Thymus (tissue), 11 donors: ENCODE data around the gene SERTAD1. TPM values are rescaled to one million over a fixed set of nuclear protein-coding genes. Genes with fewer than 3 reads are reported as not detected.
"Not testable (repeated sequence)": the region's sequence is repeated elsewhere in the genome, so short reads cannot be mapped to it uniquely, and the experiment has no call there.

Experiments used
- DNase-seq, 9 donors: peaks; one replicate each; pipeline ENCODE4 v3.0.0-alpha.2; 2013; ENCODE audit warnings: low spot score in 9 of 9, low read depth in 6 of 9, missing footprints in 1 of 9
- H3K27ac ChIP-seq, 2 donors: one replicate each; pipeline ENCODE4 v1.5.1; 2013; ENCODE audit warnings: control low read depth in 1 of 2, low read depth in 1 of 2, low read length in 1 of 2, mild to moderate bottlenecking in 1 of 2, moderate library complexity in 1 of 2
- H3K27me3 ChIP-seq, 2 donors: one replicate each; pipeline ENCODE4 v1.5.1; 2013; ENCODE audit warnings: low read length in 1 of 2; ENCODE audit not compliant: control insufficient read depth in 2 of 2, insufficient read depth in 1 of 2
- H3K36me3 ChIP-seq, 2 donors: one replicate each; pipeline ENCODE4 v1.5.1; 2013; ENCODE audit warnings: low read length in 1 of 2, mild to moderate bottlenecking in 1 of 2, moderate library complexity in 1 of 2; ENCODE audit not compliant: control insufficient read depth in 2 of 2, insufficient read depth in 2 of 2
- H3K4me1 ChIP-seq, 2 donors: one replicate each; pipeline ENCODE4 v1.5.1; 2013; ENCODE audit warnings: low read length in 2 of 2; ENCODE audit not compliant: control insufficient read depth in 2 of 2, insufficient read depth in 2 of 2
- H3K4me3 ChIP-seq, 2 donors: one replicate each; pipeline ENCODE4 v1.5.1; 2013; ENCODE audit warnings: low read length in 2 of 2, control low read depth in 1 of 2, mild to moderate bottlenecking in 1 of 2
- H3K9me3 ChIP-seq, 2 donors: one replicate each; pipeline ENCODE4 v1.5.1; 2013; ENCODE audit warnings: low read length in 1 of 2, mild to moderate bottlenecking in 1 of 2; ENCODE audit not compliant: control insufficient read depth in 2 of 2, insufficient read depth in 1 of 2
- WGBS: extraction: QIAGEN DNeasy Blood & Tissue Kit; methylation state at CpG from one replicate; pipeline ENCODE4 v1.1.7; 2013; 5-methylcytosine and 5-hydroxymethylcytosine counted together
- polyA plus RNA-seq: library from polyadenylated mRNA; stranded (reverse); fragments of 200-250 nt; gene quantifications from one replicate; pipeline ENCODE4 v1.2.3, GENCODE V29; 2013
- total RNA-seq: library from RNA; stranded (reverse); fragments of 120-200 nt; gene quantifications from one replicate; pipeline ENCODE4 v1.2.4, GENCODE V29; 2013
- donor health status: healthy.

The SERTAD1 gene
- total and polyA plus RNA-seq, 2 donors = 7.6 to 15.4 TPM

DNA sequence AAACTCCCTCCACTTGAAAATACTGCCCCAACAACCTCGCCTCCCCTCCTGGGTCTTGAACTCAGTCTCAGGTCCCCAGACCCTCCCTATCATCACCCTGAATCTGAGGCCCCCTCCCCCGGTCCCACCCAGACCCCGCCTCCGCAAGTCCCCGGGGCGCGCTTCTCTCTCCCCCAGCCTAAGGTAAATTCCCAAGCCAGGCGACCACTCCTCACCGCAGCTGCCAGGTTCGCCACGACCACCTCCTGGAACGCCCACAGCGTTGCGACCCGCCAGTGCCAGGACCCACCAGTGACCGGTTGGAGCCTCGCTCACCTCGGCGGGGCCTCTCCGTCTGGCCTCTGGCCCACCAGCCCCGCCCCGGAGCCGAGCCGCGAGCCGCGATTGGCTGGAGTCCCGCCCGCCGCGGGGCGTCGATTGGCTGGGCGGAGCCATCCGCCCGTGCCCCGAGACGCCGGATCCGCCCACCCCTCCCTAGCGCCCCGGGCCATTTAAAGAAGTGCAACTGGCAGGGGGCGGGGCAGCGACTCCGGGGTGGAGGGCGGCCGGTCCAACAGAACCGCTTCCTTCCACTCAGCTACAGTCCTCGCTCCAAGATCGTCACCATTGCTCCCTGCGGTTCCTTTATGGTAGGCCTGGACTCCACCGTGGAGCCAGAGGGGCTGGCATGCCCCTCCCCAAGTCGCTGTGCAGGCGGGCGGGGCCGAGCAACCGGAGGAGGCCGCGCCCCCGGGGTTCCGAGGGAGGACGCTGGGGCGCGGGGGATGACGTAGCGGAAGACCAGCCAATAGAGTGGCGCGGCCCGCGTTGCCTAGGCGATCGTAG lies 18.4 kb upstream of the SERTAD1 start, which contains the start of gene SERTAD3:
Gene SERTAD3 (minus strand): TSS at position 336 of the 825 bp plus-strand sequence. CDS start 2,255 bp downstream, outside the sequence.
- Histone ChIP-seq H3K4me3 (peak within 1 kb of the TSS; percentile 75 to 90), H3K36me3 (peaks cover 19 to 22% of the 10 kb centered on the region in 2 donors), H3K27me3 (no peaks in the 10 kb centered on the region), H3K9me3 (no peaks in the 10 kb centered on the region), H3K4me1 (peaks cover 8 to 16% of the 10 kb centered on the region in 2 donors), H3K27ac (peak within 1 kb of the TSS; percentile 89 to 99)
- WGBS = under 1% methylated on average over 72 of the region's 72 CpGs
- DNase-seq = peak; percentile 87 to 98 (median 96)

DNA sequence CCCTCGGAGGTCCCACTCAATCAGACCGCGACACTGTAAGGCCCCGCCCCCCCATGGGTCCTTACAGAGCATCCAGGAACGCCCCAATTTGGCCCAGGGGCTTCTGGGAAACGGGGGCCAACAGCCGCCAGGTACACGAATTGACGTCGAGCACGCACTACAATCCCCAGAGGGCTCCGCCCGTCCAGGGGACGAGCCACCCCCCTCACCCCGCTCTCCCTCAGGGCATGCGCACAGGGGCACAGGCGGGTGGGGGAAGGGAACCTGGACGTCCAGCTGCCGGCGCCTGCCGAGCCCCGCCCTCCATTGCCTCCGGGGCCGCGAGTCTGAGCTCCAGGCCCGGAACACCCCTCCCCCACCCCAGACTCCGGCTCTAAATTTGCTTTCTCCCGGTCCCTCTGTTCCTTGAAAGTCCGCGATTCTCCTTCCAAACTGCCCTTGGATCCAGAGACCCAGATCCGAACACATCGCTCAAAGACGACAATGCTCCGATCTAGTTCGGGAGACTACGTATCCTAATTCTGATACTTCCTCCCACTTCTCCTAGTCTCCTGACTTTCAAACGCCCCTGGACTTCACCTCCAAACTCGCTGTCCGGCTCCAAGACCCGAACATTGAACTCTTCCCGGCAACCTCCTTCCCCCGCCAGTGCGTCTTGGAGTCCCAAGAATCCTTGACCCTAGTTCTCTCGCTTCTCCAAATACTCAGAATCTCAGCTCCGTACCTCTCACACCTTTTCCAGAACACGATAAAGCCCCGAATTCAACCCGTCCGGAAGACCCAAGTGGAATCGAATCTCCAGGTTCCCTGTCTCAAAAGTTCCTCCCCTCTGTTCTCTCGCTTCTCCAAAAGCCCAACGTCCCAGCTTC lies 17.6 kb upstream of the SERTAD1 start:
- H3K27me3 ChIP-seq = no peaks in the 10 kb centered on the region
- WGBS = under 1% methylated on average over 52 of the region's 52 CpGs

DNA sequence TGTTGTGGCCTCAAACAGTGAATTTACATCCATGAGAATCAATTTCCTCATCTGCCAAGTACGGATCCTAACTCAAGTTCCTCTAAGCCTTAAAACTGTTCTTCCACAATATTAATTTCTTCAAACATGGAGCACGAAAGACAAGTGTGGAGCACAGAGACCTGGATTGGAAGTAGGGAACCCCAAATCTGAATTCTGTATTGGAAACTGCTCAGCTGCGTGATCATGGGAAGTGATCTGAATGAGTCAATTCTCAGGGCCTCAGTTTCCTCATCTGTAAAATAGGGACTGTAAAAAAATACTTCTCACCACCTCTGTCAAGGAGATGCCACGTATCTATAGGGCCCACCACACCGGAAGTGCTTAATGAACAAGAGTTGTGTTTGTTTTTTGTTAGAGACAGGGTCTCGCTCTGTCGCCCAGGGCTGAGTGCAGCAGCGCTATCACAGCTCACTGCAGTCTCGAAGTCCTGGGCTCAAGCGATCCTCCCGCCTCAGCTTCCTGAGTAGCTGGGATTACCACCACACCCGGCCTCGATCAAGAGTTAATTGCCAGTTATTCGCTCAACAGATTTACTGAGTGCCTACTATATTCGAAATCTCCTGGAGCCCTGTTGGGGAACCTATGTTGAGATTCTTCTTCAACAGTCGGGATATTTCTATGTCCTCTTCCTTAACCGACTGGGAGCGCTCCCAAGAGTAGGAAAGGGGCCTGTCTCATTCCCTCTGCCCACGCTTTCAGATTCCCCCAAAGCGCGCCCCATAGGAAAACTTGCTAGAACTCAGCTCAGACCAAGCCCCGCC lies 16.7 kb upstream of the SERTAD1 start:
- Histone ChIP-seq H3K36me3 (peaks cover 19 to 22% of the 10 kb centered on the region in 2 donors), H3K9me3 (no peaks in the 10 kb centered on the region), H3K4me1 (peaks cover 8 to 16% of the 10 kb centered on the region in 2 donors), H3K27ac (peak overlapping the region; percentile 66 to 81), H3K27me3 (no peaks in the 10 kb centered on the region), H3K4me3 (peak overlapping the region; percentile 75 to 90)
- 26% methylated on average over 22 of the region's 22 CpGs for WGBS
- no peak for DNase-seq

More for the DNA sequence above, 17.6 kb upstream of the SERTAD1 start:
- DNase-seq = peak; percentile 95 to 100 (median 99)
- peak overlapping the region; percentile 75 to 90 for H3K4me3 ChIP-seq
- peaks cover 8 to 16% of the 10 kb centered on the region in 2 donors for H3K4me1 ChIP-seq
- peaks cover 19 to 22% of the 10 kb centered on the region in 2 donors for H3K36me3 ChIP-seq
- no peaks in the 10 kb centered on the region for H3K9me3 ChIP-seq
- H3K27ac ChIP-seq = peak overlapping the region; percentile 89 to 99

DNA sequence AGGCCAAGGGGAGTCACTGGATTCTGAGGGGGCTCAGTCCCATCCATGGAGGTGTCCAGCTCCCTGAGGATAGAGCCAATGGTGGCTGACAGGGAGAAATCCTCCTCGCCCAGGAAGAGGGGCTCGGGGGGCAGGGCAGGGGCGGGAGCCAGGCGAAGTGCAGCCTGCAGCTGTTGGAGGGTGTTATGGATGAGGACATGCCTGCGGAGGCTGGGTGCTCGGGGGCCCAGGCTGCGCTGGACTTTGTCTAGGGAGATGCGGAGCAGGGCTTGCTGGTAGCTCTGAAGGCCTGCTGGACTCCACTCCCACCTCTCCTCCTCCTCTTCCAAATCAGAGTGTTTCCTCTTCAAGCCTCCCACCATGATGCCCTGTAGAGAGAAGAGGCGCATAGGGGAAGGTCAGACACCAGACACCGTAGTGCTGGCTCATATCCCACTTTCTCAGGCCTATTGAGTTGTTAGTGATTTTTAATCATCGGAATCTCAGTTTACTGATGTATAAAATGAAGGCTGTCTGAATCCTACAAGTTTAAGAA lies 16.0 kb upstream of the SERTAD1 start:
- H3K4me1 ChIP-seq = peaks cover 8 to 16% of the 10 kb centered on the region in 2 donors
- no peak overlapping the region for H3K27ac ChIP-seq
- no peak for DNase-seq
- H3K36me3 ChIP-seq = peaks cover 19 to 22% of the 10 kb centered on the region in 2 donors
- H3K27me3 ChIP-seq = no peaks in the 10 kb centered on the region
- H3K4me3 ChIP-seq = peak overlapping the region in 1 of 2 donors; percentile 9
- 98% methylated on average over 11 of the region's 11 CpGs for WGBS
- H3K9me3 ChIP-seq = no peaks in the 10 kb centered on the region

DNA sequence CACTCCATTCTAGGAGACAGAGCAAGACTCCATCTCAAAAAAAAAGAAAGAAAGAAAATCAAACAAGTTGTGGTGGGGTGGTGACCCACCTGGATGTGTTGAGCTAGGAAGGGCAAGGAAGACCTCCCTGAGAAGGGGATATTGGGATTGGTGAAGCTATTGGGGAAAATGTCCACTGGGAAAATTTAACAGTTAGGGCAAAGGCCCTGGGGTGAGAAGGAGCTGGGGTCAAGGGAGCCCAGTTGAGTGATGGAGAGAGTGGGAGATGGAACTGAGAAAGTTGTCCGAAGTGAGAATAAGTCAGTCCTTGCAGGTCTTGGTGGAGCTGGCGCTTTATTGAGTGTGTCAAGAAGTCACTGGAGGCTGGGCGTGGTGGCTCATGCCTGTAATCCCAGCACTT lies 12.5 kb upstream of the SERTAD1 start:
- Histone ChIP-seq H3K4me1 (peaks cover 13 to 24% of the 10 kb centered on the region in 2 donors), H3K27me3 (no peaks in the 10 kb centered on the region), H3K36me3 (peaks cover 19 to 22% of the 10 kb centered on the region in 2 donors), H3K9me3 (no peaks in the 10 kb centered on the region), H3K27ac (no peak overlapping the region), H3K4me3 (no peak overlapping the region)
- 99% methylated on average over 3 of the region's 3 CpGs for WGBS
- DNase-seq = no peak

DNA sequence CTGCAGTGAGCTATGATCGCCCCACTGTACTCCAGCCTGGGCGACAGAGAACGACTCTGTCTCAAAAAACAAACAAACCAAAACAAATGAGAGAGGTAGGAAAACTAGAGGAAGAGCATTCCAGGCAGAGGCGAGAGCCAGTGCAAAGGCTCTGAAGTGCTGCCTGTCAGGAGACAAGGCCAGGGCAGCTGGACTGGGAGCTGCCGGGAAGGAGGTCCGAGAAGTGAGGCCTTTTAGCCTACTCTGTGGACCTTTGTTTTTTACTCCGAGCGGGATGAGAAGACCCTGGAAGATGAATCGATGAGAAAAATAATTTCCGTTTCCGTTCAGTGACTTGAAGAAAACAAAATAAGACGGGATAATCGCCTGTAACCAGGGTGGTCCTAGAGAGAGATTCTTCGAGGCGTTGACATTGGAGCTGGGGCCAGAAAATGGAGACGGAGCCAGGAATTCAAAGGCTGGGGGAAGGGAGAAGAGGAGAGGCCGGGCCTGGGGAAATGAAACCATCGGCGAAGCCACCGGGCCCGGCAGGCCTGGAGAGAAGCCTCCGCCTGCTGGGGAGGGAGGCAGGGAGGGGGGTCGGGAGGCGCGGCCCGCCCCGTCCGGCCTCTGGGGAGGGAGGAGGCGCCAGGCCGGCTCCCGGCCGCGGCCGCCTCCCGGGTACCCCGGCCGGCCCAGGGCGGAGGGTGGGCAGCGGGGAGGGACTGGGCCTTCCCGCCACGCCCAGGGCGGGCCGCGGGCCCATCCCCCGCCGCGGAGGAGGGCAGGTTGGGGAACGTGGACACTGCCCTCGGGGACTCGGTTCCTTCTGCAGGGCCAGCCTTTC lies 7.8 kb upstream of the SERTAD1 start:
- no peaks in the 10 kb centered on the region for H3K9me3 ChIP-seq
- DNase-seq = peak in 5 of 9 donors; percentile 39 to 75 (median 51)
- H3K36me3 ChIP-seq = no peaks in the 10 kb centered on the region
- peaks cover 10 to 17% of the 10 kb centered on the region in 2 donors for H3K4me1 ChIP-seq
- H3K4me3 ChIP-seq = peak overlapping the region; percentile 38 to 76
- 6% methylated on average over 50 of the region's 50 CpGs for WGBS
- H3K27ac ChIP-seq = peak overlapping the region; percentile 88 to 91
- H3K27me3 ChIP-seq = no peaks in the 10 kb centered on the region

DNA sequence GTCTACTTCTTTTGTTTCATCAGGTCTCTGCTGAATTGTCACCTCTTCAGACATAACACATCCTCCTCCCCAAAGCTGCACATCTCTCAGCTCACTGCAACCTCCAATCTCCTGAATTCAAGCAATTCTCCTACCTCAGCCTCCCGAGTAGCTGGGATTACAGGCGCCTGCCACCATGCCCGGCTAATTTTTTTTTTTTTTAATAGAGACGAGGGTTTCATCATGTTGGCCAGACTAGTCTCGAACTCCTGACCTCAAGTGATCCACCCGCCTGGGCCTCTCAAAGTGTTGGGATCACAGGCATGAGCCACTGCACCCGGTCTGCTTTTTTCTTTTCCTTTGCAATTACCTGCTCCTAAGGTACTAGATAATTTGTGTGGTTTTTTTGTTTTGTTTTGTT lies 7.0 kb upstream of the SERTAD1 start:
- not testable (repeated sequence) for H3K27me3 ChIP-seq, H3K36me3 ChIP-seq, H3K9me3 ChIP-seq, DNase-seq, H3K4me3 ChIP-seq
- peak overlapping the region in 1 of 2 donors; percentile 88 for H3K27ac ChIP-seq
- H3K4me1 ChIP-seq = peaks cover 10 to 17% of the 10 kb centered on the region in 2 donors
- WGBS = 95% methylated on average over 7 of the region's 7 CpGs

DNA sequence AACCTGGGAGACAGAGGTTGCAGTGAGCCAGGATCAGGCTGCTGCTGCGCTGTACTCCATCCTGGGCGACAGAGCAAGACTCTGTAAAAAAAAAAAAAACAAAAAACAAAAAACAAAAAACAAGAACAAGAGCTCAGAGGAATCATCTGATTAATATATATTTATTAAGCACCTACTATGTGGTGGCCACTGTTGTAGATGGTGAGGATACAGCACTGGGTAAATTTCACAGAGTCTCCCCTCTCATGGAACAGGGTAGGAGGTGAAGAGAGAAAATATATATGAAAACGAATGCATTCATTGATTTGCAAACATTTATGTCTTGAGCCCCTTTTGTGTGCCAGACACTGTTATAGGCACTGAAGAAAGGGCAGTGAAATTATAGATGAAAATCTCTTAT lies 5.9 kb upstream of the SERTAD1 start:
- Histone ChIP-seq H3K4me3 (no peak overlapping the region), H3K36me3 (no peaks in the 10 kb centered on the region), H3K27me3 (peaks cover 0 to 2% of the 10 kb centered on the region in 2 donors), H3K9me3 (no peaks in the 10 kb centered on the region), H3K4me1 (peaks cover 10 to 17% of the 10 kb centered on the region in 2 donors), H3K27ac (no peak overlapping the region)
- WGBS = over 99% methylated on average over 3 of the region's 3 CpGs
- DNase-seq = no peak
